ENCODE data around the gene RPP38.

The RPP38 gene

GRCh38 chr10:15097011-15097812, at the start of gene RPP38:
RPP38 (plus strand) TSS chr10:15097355; CDS start chr10:15103315, 5,960 bp downstream.
- peak within 1 kb of the TSS; percentile 82 to 91 for H3K4me3 ChIP-seq (replicated peaks in 1 of 2; ENCODE audit: low read depth in 2 of 2, low read length in 2 of 2)
- no peak for TF ChIP-seq CTCF (IDR thresholded peaks at IDR 0.05; ENCODE audit: low read depth, low read length)
- DNase-seq (ENCODE audit: low read depth in 2 of 2) = peak; percentile 97

GRCh38 chr10:15049533-15049932, 47.6 kb upstream of the RPP38 start:
- no peak for DNase-seq (ENCODE audit: low read depth in 2 of 2)
- no peak for TF ChIP-seq CTCF (IDR thresholded peaks at IDR 0.05; ENCODE audit: low read depth, low read length)
- no peak overlapping the region for H3K4me3 ChIP-seq (replicated peaks in 1 of 2; ENCODE audit: low read depth in 2 of 2, low read length in 2 of 2)

- DNase-seq (ENCODE audit: low read depth in 2 of 2) = no peak
- H3K4me3 ChIP-seq (replicated peaks in 1 of 2; ENCODE audit: low read depth in 2 of 2, low read length in 2 of 2) = no peak overlapping the region
- TF ChIP-seq CTCF (IDR thresholded peaks at IDR 0.05; ENCODE audit: low read depth, low read length) = no peak
Observed at GRCh38 chr10:15052121-15052520, 45.0 kb upstream of the RPP38 start.

DNA sequence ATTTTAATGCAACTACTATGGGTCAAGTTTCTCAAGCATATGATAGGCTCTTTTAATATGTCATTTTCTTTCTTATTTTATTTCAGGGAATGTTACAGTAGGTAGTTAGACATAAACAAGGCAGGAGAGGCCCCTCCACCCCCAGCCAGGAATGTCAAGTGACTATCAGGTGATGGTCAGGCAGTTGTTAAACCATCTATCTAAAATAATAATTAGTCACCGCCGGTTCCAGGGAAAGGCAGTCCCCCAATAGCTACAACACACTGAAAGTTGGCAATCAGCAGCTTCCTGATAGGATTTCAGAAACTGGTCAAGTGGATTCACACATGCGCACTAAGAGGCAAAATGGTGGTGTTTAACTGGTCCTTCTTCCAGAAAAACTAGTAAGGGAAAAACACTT, 44.1 kb upstream of the RPP38 start:
- TF ChIP-seq CTCF (IDR thresholded peaks at IDR 0.05; ENCODE audit: low read depth, low read length) = no peak
- no peak overlapping the region for H3K4me3 ChIP-seq (replicated peaks in 1 of 2; ENCODE audit: low read depth in 2 of 2, low read length in 2 of 2)
- DNase-seq (ENCODE audit: low read depth in 2 of 2) = no peak

GRCh38 chr10:15058689-15059088, 38.5 kb upstream of the RPP38 start:
- no peak for TF ChIP-seq CTCF (IDR thresholded peaks at IDR 0.05; ENCODE audit: low read depth, low read length)
- DNase-seq (ENCODE audit: low read depth in 2 of 2) = no peak
- no peak overlapping the region for H3K4me3 ChIP-seq (replicated peaks in 1 of 2; ENCODE audit: low read depth in 2 of 2, low read length in 2 of 2)

- TF ChIP-seq CTCF (IDR thresholded peaks at IDR 0.05; ENCODE audit: low read depth, low read length) = no peak
- DNase-seq (ENCODE audit: low read depth in 2 of 2) = no peak
Observed at GRCh38 chr10:15059914-15060313, 37.2 kb upstream of the RPP38 start.

DNA sequence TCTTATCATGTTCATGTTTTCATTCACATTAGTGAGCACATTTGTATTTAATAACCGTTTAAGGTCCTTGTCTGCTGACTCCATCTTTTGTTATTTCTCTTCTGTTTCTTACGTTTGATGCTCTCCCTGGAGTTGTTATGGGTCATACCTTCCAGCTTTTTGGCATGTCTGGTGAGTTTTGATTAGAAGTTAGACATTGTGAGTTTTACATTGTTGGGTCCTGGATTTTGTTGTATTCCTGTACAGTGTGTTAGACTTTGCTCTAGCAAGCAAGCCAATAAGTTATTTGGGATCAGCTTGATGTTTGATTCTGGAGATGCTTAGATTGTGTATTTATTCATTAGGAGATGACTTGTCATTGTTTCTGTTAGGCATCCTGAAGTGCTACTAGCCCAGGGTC, 36.5 kb upstream of the RPP38 start:
- DNase-seq (ENCODE audit: low read depth in 2 of 2) = no peak
- no peak overlapping the region for H3K4me3 ChIP-seq (replicated peaks in 1 of 2; ENCODE audit: low read depth in 2 of 2, low read length in 2 of 2)
- TF ChIP-seq CTCF (IDR thresholded peaks at IDR 0.05; ENCODE audit: low read depth, low read length) = no peak

More at GRCh38 chr10:15059914-15060313, 37.2 kb upstream of the RPP38 start:
- no peak overlapping the region for H3K4me3 ChIP-seq (replicated peaks in 1 of 2; ENCODE audit: low read depth in 2 of 2, low read length in 2 of 2)
